HCT116 (cell line): ENCODE results near the gene C6orf62. TPM values are rescaled to one million over a fixed set of nuclear protein-coding genes. Genes with fewer than 3 reads are reported as not detected.

Experiments used
- ATAC-seq: fragments of 200-7000 bp; cut with Tn5 transposase; 2 replicates; pipeline ENCODE4 v1.9.1; 2020; ENCODE audit warnings: mild to moderate bottlenecking, moderate library complexity
- BruUV-seq: library from RNA; stranded (reverse); fragments of 400-500 nt; replicated peaks from 2 replicates; lab custom pipeline; 2021; lab: Mats Ljungman, UMichigan
- CTCF ChIA-PET: fragments of 300-600 bp; sonication (Branson Sonifier 250); formaldehyde crosslinking; loops from one replicate; lab custom pipeline; 2021; ENCODE audit warnings: antibody characterized with exemption; lab: Charles Lee
- POLR2A ChIA-PET: fragments of 300-600, 350-600 bp; sonication (Branson Sonifier 250); formaldehyde crosslinking; loops from one replicate; lab custom pipeline; 2021; ENCODE audit warnings: antibody characterized with exemption; lab: Charles Lee
- RAD21 ChIA-PET, 2 experiments: fragments of 300-600 bp; sonication (Branson Sonifier 250); formaldehyde crosslinking; loops; one replicate each; lab custom pipeline; 2023; ENCODE audit warnings: low total read pairs in 2 of 2; ENCODE audit not compliant: uncharacterized antibody in 2 of 2, unreplicated experiment in 2 of 2, low non-redundant PET in 1 of 2; lab: Charles Lee
- DNase-seq: peaks from one replicate; pipeline ENCODE4 v3.0.0-alpha.2; 2010; ENCODE audit warnings: low read depth, low spot score
- H2AFZ ChIP-seq: fragments of 200-600 bp; shearing (Covaris generic), sonication (generic); 2 replicates; pipeline ENCODE4 v1.6.1; 2017; ENCODE audit warnings: low read depth, mixed run types, mixed read lengths, antibody characterized with exemption, low read length; ENCODE audit not compliant: poor library complexity, severe bottlenecking
- H3K27ac ChIP-seq: 2 replicates; pipeline ENCODE4 v1.5.1; 2012; ENCODE audit warnings: low read depth, low read length
- H3K27me3 ChIP-seq: fragments of 200-600 bp; sonication (generic); 2 replicates; pipeline ENCODE4 v1.6.1; 2016; ENCODE audit warnings: mixed run types, low read length, mixed read lengths; ENCODE audit not compliant: insufficient read depth
- H3K36me3 ChIP-seq, 2 experiments: fragments of 200-500 bp in 1 of 2; fragments of 200-600 bp in 1 of 2; sonication (Bioruptor generic) in 1 of 2; sonication (generic) in 1 of 2; 2 replicates each; pipeline versions ENCODE4 v1.5.1 to v1.6.1; 2014 to 2016; ENCODE audit warnings: low read length in 2 of 2, inconsistent platforms in 1 of 2, mixed read lengths in 1 of 2, mixed run types in 1 of 2; ENCODE audit not compliant: insufficient read depth in 2 of 2, control insufficient read depth in 1 of 2
- H3K4me1 ChIP-seq, 2 experiments: fragments of 200-600 bp in 1 of 2; sonication (generic) in 1 of 2; 2 replicates each; pipeline versions ENCODE4 v1.5.1 to v1.6.1; 2012 to 2017; ENCODE audit warnings: low read length in 2 of 2, inconsistent platforms in 1 of 2, mild to moderate bottlenecking in 1 of 2, mixed read lengths in 1 of 2, mixed run types in 1 of 2, moderate library complexity in 1 of 2; ENCODE audit not compliant: insufficient read depth in 2 of 2, control insufficient read depth in 1 of 2
- H3K4me2 ChIP-seq: fragments of 200-600 bp; sonication (generic); 2 replicates; pipeline ENCODE4 v1.6.1; 2017; ENCODE audit warnings: mixed run types, low read length, mixed read lengths
- H3K4me3 ChIP-seq, 2 experiments: fragments of 200-600 bp in 1 of 2; sonication (generic) in 1 of 2; replicated peaks in 1 of 2; 2 replicates each; pipeline ENCODE4 v1.5.1; 2011 to 2016; ENCODE audit warnings: low read length in 2 of 2, control low read depth in 1 of 2, low read depth in 1 of 2, mild to moderate bottlenecking in 1 of 2, mixed read lengths in 1 of 2, mixed run types in 1 of 2
- H3K79me2 ChIP-seq: fragments of 200-600 bp; sonication (generic); 2 replicates; pipeline ENCODE4 v1.6.1; 2017; ENCODE audit warnings: mild to moderate bottlenecking, mixed run types, low read length, moderate library complexity, mixed read lengths; ENCODE audit not compliant: insufficient read depth
- H3K9ac ChIP-seq: fragments of 200-600 bp; sonication (generic); 2 replicates; pipeline ENCODE4 v1.6.1; 2016; ENCODE audit warnings: low read length, mixed read lengths
- H3K9me2 ChIP-seq: fragments of 200-600 bp; sonication (generic), shearing (Covaris generic); 2 replicates; pipeline ENCODE4 v1.6.1; 2017; ENCODE audit warnings: mixed run types, mild to moderate bottlenecking, moderate library complexity; ENCODE audit not compliant: insufficient read depth
- H3K9me3 ChIP-seq, 2 experiments: fragments of 200-500 bp in 1 of 2; fragments of 200-600 bp in 1 of 2; sonication (Bioruptor generic) in 1 of 2; sonication (generic) in 1 of 2; 2 replicates each; pipeline ENCODE4 v1.6.1; 2014 to 2017; ENCODE audit warnings: low read length in 2 of 2, mixed read lengths in 2 of 2, inconsistent platforms in 1 of 2, low read depth in 1 of 2, mild to moderate bottlenecking in 1 of 2, mixed run types in 1 of 2, moderate library complexity in 1 of 2; ENCODE audit not compliant: control insufficient read depth in 1 of 2, insufficient read depth in 1 of 2
- H4K20me1 ChIP-seq: fragments of 200-600 bp; sonication (generic), shearing (Covaris generic); 2 replicates; pipeline ENCODE4 v1.6.1; 2017; ENCODE audit warnings: mixed run types, mild to moderate bottlenecking, moderate library complexity; ENCODE audit not compliant: insufficient read depth
- CTCF ChIP-seq, 3 experiments: fragments of 200-600 bp in 1 of 3; sonication (generic) in 1 of 3; IDR thresholded peaks in 2 of 3; conservative IDR thresholded peaks in 1 of 3; 2 replicates each; pipeline ENCODE4 v1.5.1; 2012 to 2017; ENCODE audit warnings: low read depth in 2 of 3, low read length in 2 of 3, antibody characterized with exemption in 1 of 3, borderline replicate concordance in 1 of 3, control low read depth in 1 of 3, mild to moderate bottlenecking in 1 of 3, mixed read lengths in 1 of 3, mixed run types in 1 of 3, moderate library complexity in 1 of 3; ENCODE audit not compliant: insufficient read depth in 1 of 3
- EZH2 ChIP-seq: fragments of 200-600 bp; sonication (generic); IDR thresholded peaks from 2 replicates; pipeline ENCODE4 v1.6.1; 2017; ENCODE audit warnings: antibody characterized with exemption, mixed run types
- SIN3A ChIP-seq: IDR thresholded peaks from 2 replicates; pipeline ENCODE4 v1.6.1; 2012; ENCODE audit warnings: low read depth
- SP1 ChIP-seq: IDR thresholded peaks from 2 replicates; pipeline ENCODE4 v1.6.1; 2012; ENCODE audit warnings: low read depth
- SRF ChIP-seq: IDR thresholded peaks from 2 replicates; pipeline ENCODE4 v1.6.1; 2012; ENCODE audit warnings: low read depth
- TCF7L2 ChIP-seq: IDR thresholded peaks from 2 replicates; pipeline ENCODE4 v1.7.0; 2011; ENCODE audit warnings: borderline replicate concordance, inconsistent platforms; ENCODE audit not compliant: insufficient read depth, insufficient read length; ENCODE audit errors: extremely low read depth
- YY1 ChIP-seq: IDR thresholded peaks from 2 replicates; pipeline ENCODE4 v1.6.1; 2011; ENCODE audit warnings: low read length, low read depth, moderate library complexity, mild to moderate bottlenecking; ENCODE audit not compliant: insufficient replicate concordance; ENCODE audit errors: extremely low read depth
- ZNF274 ChIP-seq: fragments of 200-500 bp; sonication (Bioruptor generic); IDR thresholded peaks from 2 replicates; pipeline ENCODE4 v1.6.1; 2014; ENCODE audit warnings: mild to moderate bottlenecking, low read depth, low read length, inconsistent platforms
- intact Hi-C: fragments of 100-400 bp; cut with micrococcal nuclease; formaldehyde crosslinking; loops from 2 replicates; pipeline ENCODE4 v1.10.0; 2022
- total RNA-seq: library from RNA; stranded (reverse); gene quantifications from one replicate; pipeline ENCODE4 v1.2.1, GENCODE V29; 2021; ENCODE audit not compliant: unreplicated experiment

Gene C6orf62
- total RNA-seq, 1 experiment from 2014 or later = 103 TPM

- H4K20me1 ChIP-seq = no peaks in the 10 kb centered on the region
- no peaks in the 10 kb centered on the region for H3K27me3 ChIP-seq
- no peaks in the 10 kb centered on the region for H3K79me2 ChIP-seq
- peaks cover 0 to 2% of the 10 kb centered on the region in 2 experiments; a peak in 1 of 4 replicates for H3K9me3 ChIP-seq
- DNase-seq = no peak
- no peak overlapping the region for H3K4me3 ChIP-seq
- ChIA-PET CTCF (interaction anchor here (1.6 kb wide), 1 partner anchor 13 kb away, joined by 3 read pairs; no protein-coding TSS in a partner anchor), POLR2A (no interaction called here), RAD21 (no interaction called here)
- TF ChIP-seq SP1 (no peak), SIN3A (no peak), ZNF274 (no peak), SRF (no peak), CTCF (IDR thresholded peaks at IDR 0.05 in 2 of 3, conservative IDR thresholded peaks at IDR 0.05 in 1 of 3; ENCODE audit: borderline replicate concordance in 1 of 3, insufficient read depth in 1 of 3, low read depth in 2 of 3, low read length in 2 of 3) (no peak), YY1 (no peak), TCF7L2 (no peak), EZH2 (no peak)
- no TSS peak for BruUV-seq
- H2AFZ ChIP-seq = no peak overlapping the region
- intact Hi-C loops = no loop called here
- no peaks in the 10 kb centered on the region for H3K4me1 ChIP-seq
- H3K9ac ChIP-seq = no peak overlapping the region
- no peak overlapping the region for H3K4me2 ChIP-seq
- H3K36me3 ChIP-seq = no peaks in the 10 kb centered on the region
- H3K27ac ChIP-seq = no peak overlapping the region
- H3K9me2 ChIP-seq = no peaks in the 10 kb centered on the region
- ATAC-seq = no peak
Measured at GRCh38 chr6:24753545-24753944, 34.6 kb upstream of the C6orf62 start.
